Stimulated activated CD4-positive, alpha-beta T cell treated with anti-CD3 and anti-CD28 coated beads, Interleukin-2, amount 100 ng/mL, for 4 hours (primary cell): ENCODE results near the gene PCYT2.

ENCODE experiments used
- DNase-seq: peaks from one replicate; pipeline ENCODE4 v3.0.0-alpha.2; 2020; ENCODE audit warnings: low read depth

Gene PCYT2

GRCh38 chr17:81942167-81942553 lies 31.0 kb upstream of the PCYT2 start:
- no peak for DNase-seq

GRCh38 chr17:81941484-81942166 lies 30.4 kb upstream of the PCYT2 start:
- DNase-seq, result no peak

GRCh38 chr17:81940538-81941483 lies 29.6 kb upstream of the PCYT2 start:
- no peak for DNase-seq

- no peak for DNase-seq
Measured at GRCh38 chr17:81939881-81940385, 28.7 kb upstream of the PCYT2 start.

GRCh38 chr17:81939218-81939617 lies 28.0 kb upstream of the PCYT2 start:
- no peak for DNase-seq

- no peak for DNase-seq
Measured at GRCh38 chr17:81935709-81936084, 24.5 kb upstream of the PCYT2 start.

- no peak for DNase-seq
Measured at GRCh38 chr17:81934850-81935708, 23.9 kb upstream of the PCYT2 start.

GRCh38 chr17:81934098-81934757 lies 23.0 kb upstream of the PCYT2 start:
- DNase-seq, result no peak

- DNase-seq, result no peak
Measured at GRCh38 chr17:81933178-81933699, 22.0 kb upstream of the PCYT2 start.

GRCh38 chr17:81932333-81932983 lies 21.3 kb upstream of the PCYT2 start:
- DNase-seq, result no peak

GRCh38 chr17:81931557-81932332 lies 20.5 kb upstream of the PCYT2 start:
- DNase-seq, result no peak

GRCh38 chr17:81931189-81931556 lies 20.0 kb upstream of the PCYT2 start:
- no peak for DNase-seq

- no peak for DNase-seq
Measured at GRCh38 chr17:81930142-81931125, 19.2 kb upstream of the PCYT2 start.

GRCh38 chr17:81929253-81930141 lies 18.3 kb upstream of the PCYT2 start:
- DNase-seq, result no peak

- DNase-seq, result no peak
Measured at GRCh38 chr17:81928544-81929252, 17.5 kb upstream of the PCYT2 start.

GRCh38 chr17:81927653-81928543 lies 16.7 kb upstream of the PCYT2 start, which contains the start of gene MAFG:
MAFG (minus strand) TSS chr17:81927735; CDS start chr17:81923185, 4,550 bp downstream.
- DNase-seq, result peak; percentile 82
